Activated CD8-positive, alpha-beta memory T cell treated with anti-CD3 and anti-CD28 coated beads for 24 hours (primary cell): ENCODE data around the gene PYGO2.

ENCODE experiments used
- DNase-seq: peaks from one replicate; pipeline ENCODE4 v3.0.0-alpha.2; 2020

PYGO2 gene

GRCh38 chr1:154959426-154959780 lies 2.2 kb downstream of the PYGO2 start:
- DNase-seq: no peak

GRCh38 chr1:154958681-154959425 lies 2.7 kb downstream of the PYGO2 start:
- no peak for DNase-seq

DNA sequence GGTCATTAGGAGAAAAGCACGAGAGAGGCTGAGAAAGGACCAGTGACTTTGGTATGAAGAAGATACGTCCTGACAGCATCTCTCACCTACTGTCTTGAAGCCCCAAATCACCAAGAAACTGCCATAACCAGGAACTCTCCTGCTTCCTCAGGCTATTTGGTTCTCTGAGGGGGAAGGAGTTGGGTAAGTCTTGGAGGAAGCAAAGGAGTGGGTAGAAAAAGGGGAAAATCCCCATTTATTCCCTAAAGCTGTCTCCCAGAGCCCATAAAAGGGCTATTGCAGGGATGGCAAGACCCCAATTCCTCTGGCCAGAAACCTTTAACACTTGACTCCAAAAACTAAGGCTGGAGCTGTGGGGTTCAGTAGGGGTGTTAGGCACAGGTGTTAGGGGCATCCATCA lies 3.5 kb downstream of the PYGO2 start:
- DNase-seq: no peak

GRCh38 chr1:154957091-154957657 lies 4.4 kb downstream of the PYGO2 start:
- DNase-seq: no peak

- DNase-seq: no peak
These were observed 5.0 kb downstream of the PYGO2 start for GRCh38 chr1:154956544-154956941.

DNA sequence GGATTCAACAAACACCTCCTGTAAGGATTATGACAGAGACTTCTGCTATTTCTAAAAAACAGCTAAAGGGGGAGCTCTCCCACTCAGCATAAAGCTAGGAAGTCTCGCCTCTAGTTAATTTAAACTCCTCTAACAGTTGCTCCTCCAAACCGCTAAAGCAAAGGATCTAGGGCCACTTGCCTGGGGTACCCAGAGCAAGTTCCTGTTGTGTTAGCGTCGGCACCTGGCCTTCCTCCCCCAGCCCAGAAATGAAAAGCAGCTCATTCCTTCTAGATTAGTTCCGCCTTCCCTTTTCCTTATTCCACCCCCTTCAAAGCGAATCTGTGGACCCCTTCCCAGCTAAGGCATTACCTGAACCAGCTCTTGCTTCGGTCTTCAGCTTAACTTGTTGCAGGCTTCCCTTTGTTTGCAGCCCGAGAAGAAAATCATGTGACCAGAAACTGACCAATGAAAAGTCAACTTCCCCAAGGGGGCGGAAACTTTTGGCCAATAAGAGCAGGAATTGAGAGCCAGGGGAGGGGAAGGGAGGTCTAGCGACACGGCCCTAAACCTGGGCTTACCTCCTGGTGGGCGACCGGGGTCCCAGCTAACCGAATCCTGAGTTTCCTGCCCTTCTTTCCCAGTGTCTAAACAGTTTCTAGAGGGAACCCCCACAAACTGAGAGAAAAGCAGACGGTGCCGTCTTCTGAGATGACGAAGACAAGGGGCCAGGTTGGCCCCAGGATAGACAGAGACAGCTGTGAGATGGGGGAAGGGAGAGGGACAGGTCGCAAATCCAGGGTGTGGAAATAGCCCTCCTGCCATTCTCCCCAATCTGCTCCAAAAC lies 5.7 kb downstream of the PYGO2 start, which contains the start of gene PBXIP1:
PBXIP1 (minus strand) TSS at position 382 of the 826 bp plus-strand sequence. CDS start 2,378 bp downstream, outside the sequence.
- DNase-seq: peak; percentile 88

- DNase-seq: peak; percentile 77
These were observed 6.4 kb downstream of the PYGO2 start for GRCh38 chr1:154955039-154955717.

GRCh38 chr1:154954541-154954940 lies 7.0 kb downstream of the PYGO2 start:
- no peak for DNase-seq

DNA sequence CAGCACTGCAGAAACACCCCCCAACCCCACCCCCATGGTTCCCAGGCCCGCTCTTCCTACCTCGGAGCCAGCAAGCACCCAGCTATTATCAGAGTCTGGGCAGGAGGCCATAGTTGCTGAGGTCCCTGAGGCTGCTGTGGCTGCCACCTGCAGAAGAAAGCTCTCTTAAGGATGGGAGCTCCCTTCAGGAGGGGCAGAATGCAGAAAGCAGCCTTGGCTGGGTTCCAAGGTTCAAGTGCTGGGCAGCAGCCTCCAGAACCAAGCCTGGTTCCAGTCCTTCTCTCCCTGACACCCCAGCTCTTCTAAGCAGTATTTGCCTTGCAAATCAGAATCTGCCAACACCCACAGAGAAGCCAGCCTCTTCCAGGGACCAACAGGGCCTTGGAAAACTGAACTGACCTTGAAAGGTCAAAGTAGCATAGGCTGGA lies 8.0 kb downstream of the PYGO2 start:
- no peak for DNase-seq

DNA sequence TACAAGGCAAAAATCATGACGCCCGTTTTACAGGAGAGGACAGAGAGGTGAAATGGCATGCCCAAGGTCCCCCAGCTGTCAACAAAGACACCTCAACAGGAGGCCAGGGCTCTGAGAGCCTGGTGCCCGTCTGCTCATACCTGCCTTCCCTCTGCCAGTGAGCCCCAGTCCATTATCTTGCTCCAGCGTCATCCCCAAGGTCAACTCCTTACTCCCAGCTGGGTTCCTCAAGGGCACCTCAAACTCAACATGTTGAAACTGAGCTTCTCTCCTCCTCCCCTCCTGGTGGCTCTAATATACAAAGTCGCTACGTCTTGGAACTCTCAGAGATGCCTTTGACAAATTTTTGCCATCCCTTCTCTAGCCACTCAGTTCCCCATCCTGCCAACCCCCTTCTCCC lies 8.9 kb downstream of the PYGO2 start:
- no peak for DNase-seq

DNA sequence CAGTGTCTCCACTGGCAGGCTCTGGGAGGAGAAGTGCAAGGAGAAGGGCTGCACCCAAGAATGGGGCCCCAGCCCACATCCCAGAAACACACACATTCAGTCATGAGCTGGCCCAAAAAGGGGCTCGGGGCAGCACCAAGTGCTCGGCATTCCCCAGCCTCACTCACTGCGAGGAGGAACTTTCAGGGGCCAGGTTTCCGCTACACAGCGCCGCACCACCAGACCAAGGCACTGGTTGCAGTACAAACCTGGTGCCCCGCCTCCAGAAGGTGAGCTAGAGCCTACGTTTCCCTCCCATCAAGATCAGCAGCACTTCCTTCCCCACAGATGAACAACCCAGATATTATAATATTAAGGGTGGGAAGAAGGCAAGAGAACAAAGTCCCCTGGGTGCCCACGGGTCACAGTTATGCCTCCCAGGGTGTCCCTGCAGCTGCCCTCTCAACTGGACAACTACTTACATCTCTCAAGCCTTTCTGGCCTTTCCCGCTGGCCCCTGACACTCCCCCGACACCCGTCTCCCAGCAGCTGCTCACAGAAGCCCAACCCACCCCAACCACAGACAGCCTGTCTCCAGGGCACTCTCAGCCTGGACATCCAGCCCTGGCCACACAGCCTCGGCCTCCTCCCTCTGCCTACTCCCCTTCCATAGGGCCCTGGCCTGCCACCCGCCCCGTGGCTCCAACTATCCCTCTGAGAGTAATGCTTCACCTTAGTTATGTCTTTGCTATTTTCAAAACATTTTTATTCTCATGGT lies 9.5 kb downstream of the PYGO2 start:
- peak; percentile 79 for DNase-seq

DNA sequence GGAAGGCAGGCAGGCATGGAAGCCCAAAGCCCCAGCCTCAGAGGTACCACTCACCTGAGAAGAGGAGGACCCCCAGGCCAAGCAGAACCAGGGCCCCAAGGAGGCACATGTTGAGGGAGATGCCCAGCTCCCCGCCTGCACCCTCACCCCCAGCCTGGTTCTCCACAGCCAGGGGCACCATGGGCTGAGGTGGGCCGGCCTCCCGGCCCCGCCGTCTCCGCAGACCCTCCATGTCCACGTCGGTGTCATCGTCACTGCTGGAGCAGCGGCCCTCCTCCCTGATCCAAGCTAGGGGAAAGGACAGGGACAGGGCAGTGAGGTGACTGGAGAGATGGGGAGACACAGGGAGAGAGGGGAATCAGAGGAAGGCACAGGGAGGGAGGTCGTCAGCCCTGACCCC lies 13.5 kb downstream of the PYGO2 start:
- DNase-seq: no peak

GRCh38 chr1:154945962-154946850 lies 15.4 kb downstream of the PYGO2 start:
- no peak for DNase-seq

DNA sequence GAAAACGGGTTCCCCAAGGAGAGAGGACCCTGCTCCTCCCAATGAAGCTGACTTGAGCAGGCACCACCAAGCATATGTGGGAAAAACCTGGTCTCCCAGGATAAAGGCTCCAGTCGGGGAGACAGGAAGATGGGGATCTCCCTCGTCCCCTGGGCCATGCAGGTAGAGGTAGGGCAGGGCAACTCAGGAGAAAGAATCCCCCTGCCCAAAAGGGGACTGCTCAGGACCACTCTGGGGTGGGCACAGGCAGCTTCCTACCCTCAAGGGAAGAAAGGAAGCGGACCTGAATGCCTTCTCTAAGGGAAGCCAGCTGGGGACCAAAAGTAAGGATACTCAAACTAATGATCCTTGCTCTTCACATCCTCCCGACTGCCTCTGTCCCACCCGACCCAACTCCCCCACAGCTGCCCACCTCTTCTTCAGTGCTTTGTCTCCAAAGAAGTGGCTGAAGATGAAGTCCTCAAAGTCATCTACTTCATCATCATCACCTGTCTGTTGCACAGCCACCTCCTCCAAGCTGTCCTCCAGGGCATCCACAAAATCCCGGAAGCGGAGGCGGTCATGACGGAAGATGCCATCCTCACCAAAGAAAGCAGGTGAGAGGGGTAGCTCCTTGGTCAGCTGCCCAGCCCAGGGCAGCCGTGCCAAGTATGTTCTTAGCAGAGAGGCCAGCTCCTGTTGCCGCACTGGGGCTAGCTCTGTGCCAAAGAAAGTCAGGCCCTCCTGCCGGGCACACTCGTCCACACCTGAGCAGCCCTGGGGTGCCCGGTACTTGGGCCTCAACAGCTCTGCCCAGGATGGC lies 16.2 kb downstream of the PYGO2 start:
- DNase-seq: no peak

- no peak for DNase-seq
These were observed 17.0 kb downstream of the PYGO2 start for GRCh38 chr1:154944401-154945159.

- peak; percentile 75 for DNase-seq
These were observed 17.8 kb downstream of the PYGO2 start for GRCh38 chr1:154943649-154944400.

GRCh38 chr1:154941333-154942013 lies 20.1 kb downstream of the PYGO2 start:
- no peak for DNase-seq

DNA sequence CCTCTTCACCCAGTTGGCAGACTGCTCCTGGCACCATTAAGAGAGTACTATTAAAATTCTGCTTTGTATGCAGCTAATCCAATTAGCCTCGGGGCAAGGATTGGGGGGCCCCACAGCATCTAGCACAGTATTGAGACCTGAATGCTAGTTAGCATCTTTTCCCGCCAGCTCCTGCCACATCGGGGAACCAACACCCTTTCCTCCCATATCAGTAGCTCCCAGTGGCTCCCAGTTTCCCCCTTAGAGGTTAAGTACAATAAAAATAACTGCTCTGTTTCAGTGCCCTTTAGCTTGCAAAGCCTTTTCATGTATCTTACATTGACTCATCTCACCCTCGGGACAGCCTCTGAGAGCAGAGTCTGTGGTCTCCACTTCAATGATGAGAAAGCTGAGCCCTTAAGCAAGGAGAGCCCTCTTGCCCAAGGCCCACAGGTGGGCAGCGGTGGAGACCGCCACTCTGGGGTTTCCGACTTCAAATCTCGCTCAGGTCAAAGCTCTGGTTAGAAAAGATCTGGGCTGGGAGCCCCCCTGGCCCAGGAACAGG lies 20.9 kb downstream of the PYGO2 start:
- DNase-seq: no peak
